ENCODE measurements around the gene SSR2.
"Not testable (repeated sequence)": the region's sequence is repeated elsewhere in the genome, so short reads cannot be mapped to it uniquely, and the experiment has no call there.

DNA sequence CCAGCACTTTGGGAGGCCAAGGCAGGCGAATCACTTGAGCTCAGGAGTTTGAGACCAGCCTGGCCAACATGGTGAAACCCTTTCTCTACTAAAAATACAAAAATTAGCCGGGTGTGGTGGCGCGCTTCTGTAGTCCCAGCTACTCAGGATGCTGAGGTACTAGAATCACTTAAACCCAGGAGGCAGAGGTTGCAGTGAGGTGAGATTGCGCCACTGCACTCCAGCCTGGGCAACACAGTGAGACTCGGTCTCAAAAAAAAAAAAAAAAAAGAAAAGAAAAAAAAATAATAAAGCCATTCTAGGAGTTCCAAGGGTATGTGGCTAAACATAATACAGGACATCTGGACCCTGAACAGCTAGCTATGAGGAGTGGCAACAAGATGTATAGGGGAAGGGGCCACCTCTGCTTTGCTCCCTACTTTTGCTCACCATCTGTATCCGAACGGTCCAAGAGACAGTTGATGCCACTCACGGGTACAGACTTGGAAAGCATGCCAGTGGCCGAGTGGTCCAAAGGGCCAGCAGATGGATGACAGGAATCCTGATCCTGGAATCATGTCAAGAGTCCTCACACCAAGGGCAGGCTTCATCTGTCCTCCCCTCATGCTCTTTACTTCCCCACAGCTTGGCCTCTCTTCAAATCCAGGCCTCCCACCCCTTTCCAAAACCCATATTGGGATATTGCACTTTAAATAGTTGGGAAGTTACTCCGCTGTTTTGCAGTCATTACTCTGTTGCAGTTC is 35.7 kb downstream of the SSR2 start:
- TF ChIP-seq, protein P1, sequence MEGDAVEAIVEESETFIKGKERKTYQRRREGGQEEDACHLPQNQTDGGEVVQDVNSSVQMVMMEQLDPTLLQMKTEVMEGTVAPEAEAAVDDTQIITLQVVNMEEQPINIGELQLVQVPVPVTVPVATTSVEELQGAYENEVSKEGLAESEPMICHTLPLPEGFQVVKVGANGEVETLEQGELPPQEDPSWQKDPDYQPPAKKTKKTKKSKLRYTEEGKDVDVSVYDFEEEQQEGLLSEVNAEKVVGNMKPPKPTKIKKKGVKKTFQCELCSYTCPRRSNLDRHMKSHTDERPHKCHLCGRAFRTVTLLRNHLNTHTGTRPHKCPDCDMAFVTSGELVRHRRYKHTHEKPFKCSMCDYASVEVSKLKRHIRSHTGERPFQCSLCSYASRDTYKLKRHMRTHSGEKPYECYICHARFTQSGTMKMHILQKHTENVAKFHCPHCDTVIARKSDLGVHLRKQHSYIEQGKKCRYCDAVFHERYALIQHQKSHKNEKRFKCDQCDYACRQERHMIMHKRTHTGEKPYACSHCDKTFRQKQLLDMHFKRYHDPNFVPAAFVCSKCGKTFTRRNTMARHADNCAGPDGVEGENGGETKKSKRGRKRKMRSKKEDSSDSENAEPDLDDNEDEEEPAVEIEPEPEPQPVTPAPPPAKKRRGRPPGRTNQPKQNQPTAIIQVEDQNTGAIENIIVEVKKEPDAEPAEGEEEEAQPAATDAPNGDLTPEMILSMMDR (conservative IDR thresholded peaks at IDR 0.05 in 1 of 2, IDR thresholded peaks at IDR 0.05 in 1 of 2; ENCODE audit: extremely low read depth in 1 of 2, insufficient read depth in 1 of 2, low read depth in 1 of 2, low read length in 2 of 2), result not testable (repeated sequence)
- not testable (repeated sequence) for TF ChIP-seq EZH2 (IDR thresholded peaks at IDR 0.05; ENCODE audit: borderline replicate concordance, low read length)
